HepG2 (cell line): ENCODE results near the gene NSUN2. TPM values are rescaled to one million over a fixed set of nuclear protein-coding genes. Genes with fewer than 3 reads are reported as not detected.
A peak's percentile ranks its signal among the peaks of the same experiment; 100 is the strongest.

Experiments used
- ATAC-seq: fragments of 200-7000 bp; cut with Tn5 transposase; 3 replicates; pipeline ENCODE4 v1.9.1; 2020; ENCODE audit warnings: mild to moderate bottlenecking, moderate library complexity
- BruUV-seq: library from RNA; stranded (reverse); fragments of 400-500 nt; replicated peaks from 2 replicates; lab custom pipeline; 2021; lab: Mats Ljungman, UMichigan
- CTCF ChIA-PET: fragments of 300-600 bp; formaldehyde crosslinking; extraction: SDS; loops from one replicate; lab custom pipeline; 2021; ENCODE audit warnings: low total read pairs, inconsistent platforms, low intra/inter-chr PET ratio; lab: Yijun Ruan, JAX
- POLR2A ChIA-PET: fragments of 350-600 bp; sonication (Branson Sonifier 250); formaldehyde crosslinking; loops from one replicate; lab custom pipeline; 2020; ENCODE audit warnings: antibody characterized with exemption, inconsistent platforms; lab: Yijun Ruan, JAX
- DNase-seq: peaks from one replicate; pipeline ENCODE4 v3.0.0-alpha.2; 2015; ENCODE audit warnings: low spot score
- FAIRE-seq: peaks from 3 replicates; lab custom pipeline; 2011; peaks lifted over from hg19 to GRCh38; lab: Jason Lieb, UNC
- H2AFZ ChIP-seq: one replicate; pipeline ENCODE4 v1.6.1; 2011; ENCODE audit warnings: low read length, inconsistent platforms
- H3K27ac ChIP-seq: fragments of 300-600 bp; 3 replicates; pipeline ENCODE4 v1.8.0; 2011; ENCODE audit warnings: mixed run types, mild to moderate bottlenecking, mixed read lengths, low read length, inconsistent platforms; ENCODE audit not compliant: insufficient read depth; ENCODE audit errors: extremely low read length
- H3K27me3 ChIP-seq, 2 experiments: fragments of 200-600 bp in 1 of 2; 2 replicates in 1 of 2; 3 replicates in 1 of 2; pipeline versions ENCODE4 v1.6.0 to v1.8.0; 2011; ENCODE audit warnings: low read length in 2 of 2, mild to moderate bottlenecking in 2 of 2, moderate library complexity in 2 of 2, inconsistent platforms in 1 of 2; ENCODE audit not compliant: insufficient read depth in 2 of 2, control insufficient read depth in 1 of 2
- H3K36me3 ChIP-seq, 2 experiments: fragments of 200-600 bp in 1 of 2; replicated peaks in 1 of 2; 2 replicates in 1 of 2; 3 replicates in 1 of 2; pipeline versions ENCODE4 v1.5.1 to v1.8.0; 2011; ENCODE audit warnings: low read length in 2 of 2, inconsistent platforms in 1 of 2; ENCODE audit not compliant: insufficient read depth in 2 of 2, control insufficient read depth in 1 of 2
- H3K4me1 ChIP-seq: 2 replicates; pipeline ENCODE4 v1.5.1; 2012; ENCODE audit warnings: low read length, inconsistent platforms; ENCODE audit not compliant: insufficient read depth
- H3K4me2 ChIP-seq: 2 replicates; pipeline ENCODE4 v1.6.0; 2011; ENCODE audit warnings: low read depth, low read length, inconsistent platforms
- H3K4me3 ChIP-seq, 3 experiments: fragments of 200-600 bp in 1 of 3; sonication (generic), shearing (Covaris generic) in 1 of 3; replicated peaks in 1 of 3; 2 replicates each; pipeline ENCODE4 v1.5.1; 2011 to 2016; ENCODE audit warnings: low read length in 3 of 3, inconsistent platforms in 2 of 3, low read depth in 2 of 3, mild to moderate bottlenecking in 2 of 3, control low read depth in 1 of 3, mixed read lengths in 1 of 3; ENCODE audit not compliant: insufficient read depth in 1 of 3
- H3K79me2 ChIP-seq: one replicate; pipeline ENCODE4 v1.6.1; 2011; ENCODE audit warnings: low read length, inconsistent platforms; ENCODE audit not compliant: insufficient read depth
- H3K9ac ChIP-seq: 2 replicates; pipeline ENCODE4 v1.6.0; 2011; ENCODE audit warnings: mild to moderate bottlenecking, low read depth, low read length, inconsistent platforms; ENCODE audit not compliant: insufficient read depth
- H3K9me3 ChIP-seq: 2 replicates; pipeline ENCODE4 v1.5.1; 2012; ENCODE audit warnings: mild to moderate bottlenecking, low read length
- H4K20me1 ChIP-seq: 2 replicates; pipeline ENCODE4 v1.6.0; 2011; ENCODE audit warnings: inconsistent platforms, mild to moderate bottlenecking, low read length, moderate library complexity; ENCODE audit not compliant: insufficient read depth
- GRHL1 ChIP-seq: sonication (generic); formaldehyde crosslinking; conservative IDR thresholded peaks from 2 replicates; pipeline ENCODE4 v1.8.0; 2022; ENCODE audit warnings: missing genetic modification reagents
- NR2F6 ChIP-seq, 2 experiments: IDR thresholded peaks; 2 replicates each; pipeline ENCODE4 v1.6.1; 2016; ENCODE audit warnings: antibody characterized with exemption in 1 of 2, mild to moderate bottlenecking in 1 of 2
- POLR2AphosphoS2 ChIP-seq: IDR thresholded peaks from 2 replicates; pipeline ENCODE4 v1.6.1; 2011; ENCODE audit warnings: low read depth, low read length, improper control_type of control experiment
- ZEB1 ChIP-seq: IDR thresholded peaks from 2 replicates; pipeline ENCODE4 v1.6.1; 2012; ENCODE audit warnings: mild to moderate bottlenecking, low read depth, inconsistent platforms; ENCODE audit not compliant: insufficient replicate concordance
- WGBS: methylation state at CpG from one replicate; pipeline ENCODE4 v1.1.6; 2017; ENCODE audit warnings: low lambda C conversion rate; 5-methylcytosine and 5-hydroxymethylcytosine counted together
- in situ Hi-C: cut with HindIII; loops from 2 replicates; pipeline ENCODE4 v1.10.0; 2017; ENCODE audit warnings: low pct_unique_long_range_greater_than_20kb; ENCODE audit not compliant: extremely low pct_ligation_motif_present
- intact Hi-C: fragments of 100-400 bp; cut with micrococcal nuclease; formaldehyde crosslinking; loops from one replicate; pipeline ENCODE4 v1.10.0; 2022; ENCODE audit not compliant: unreplicated experiment
- polyA plus RNA-seq, 8 experiments: library from polyadenylated mRNA; depleted of rRNA in 3 of 8; stranded (reverse) in 7 of 8; unstranded in 1 of 8; fragments of >200 nt; fragmentation: Illumina TruSeq in 4 of 8; extraction: Trizol in 4 of 8; gene quantifications; 2 replicates each; pipeline versions ENCODE4 v1.2.1 to v1.2.3, GENCODE V29; 2011 to 2016; ENCODE audit warnings: low read depth in 4 of 8, missing spikeins in 1 of 8, mixed read lengths in 1 of 8; ENCODE audit not compliant: insufficient read depth in 1 of 8
- total RNA-seq, 5 experiments: library from RNA; depleted of rRNA; stranded (reverse); fragments of >200 nt; fragmentation: Illumina TruSeq; extraction: Trizol; gene quantifications; 2 replicates each; pipeline ENCODE4 v1.2.3, GENCODE V29; 2016; ENCODE audit warnings: low read depth in 1 of 5
- TF ChIP-seq, protein P1 (sequence below): sonication (generic); formaldehyde crosslinking; IDR thresholded peaks from 2 replicates; pipeline ENCODE4 v1.5.0; 2020; ENCODE audit warnings: mild to moderate bottlenecking, missing genetic modification reagents, moderate library complexity

The NSUN2 gene
- total and polyA plus RNA-seq, 2 of the 13 experiments (the other 11 are each of a cell fraction or from before 2014, with no cell fraction given): 51.7 to 69.1 TPM

- in situ Hi-C loops: no loop called here
- FAIRE-seq (no peak), ATAC-seq (no peak), DNase-seq (no peak)
- TF ChIP-seq GRHL1 (CRISPR knock-in tag): no peak
- TF ChIP-seq NR2F6 (IDR thresholded peaks at IDR 0.05): no peak
- TF ChIP-seq NR2F6 (CRISPR knock-in tag; IDR thresholded peaks at IDR 0.05): no peak
- TF ChIP-seq, protein P1, sequence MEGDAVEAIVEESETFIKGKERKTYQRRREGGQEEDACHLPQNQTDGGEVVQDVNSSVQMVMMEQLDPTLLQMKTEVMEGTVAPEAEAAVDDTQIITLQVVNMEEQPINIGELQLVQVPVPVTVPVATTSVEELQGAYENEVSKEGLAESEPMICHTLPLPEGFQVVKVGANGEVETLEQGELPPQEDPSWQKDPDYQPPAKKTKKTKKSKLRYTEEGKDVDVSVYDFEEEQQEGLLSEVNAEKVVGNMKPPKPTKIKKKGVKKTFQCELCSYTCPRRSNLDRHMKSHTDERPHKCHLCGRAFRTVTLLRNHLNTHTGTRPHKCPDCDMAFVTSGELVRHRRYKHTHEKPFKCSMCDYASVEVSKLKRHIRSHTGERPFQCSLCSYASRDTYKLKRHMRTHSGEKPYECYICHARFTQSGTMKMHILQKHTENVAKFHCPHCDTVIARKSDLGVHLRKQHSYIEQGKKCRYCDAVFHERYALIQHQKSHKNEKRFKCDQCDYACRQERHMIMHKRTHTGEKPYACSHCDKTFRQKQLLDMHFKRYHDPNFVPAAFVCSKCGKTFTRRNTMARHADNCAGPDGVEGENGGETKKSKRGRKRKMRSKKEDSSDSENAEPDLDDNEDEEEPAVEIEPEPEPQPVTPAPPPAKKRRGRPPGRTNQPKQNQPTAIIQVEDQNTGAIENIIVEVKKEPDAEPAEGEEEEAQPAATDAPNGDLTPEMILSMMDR (CRISPR knock-in tag): no peak
- TF ChIP-seq POLR2AphosphoS2: 0 out of 2 replicates have a peak, but pooled peaks have one; percentile 63
- TF ChIP-seq ZEB1: no peak
- Histone ChIP-seq H3K4me3 (no peak overlapping the region), H3K4me1 (no peaks in the 10 kb centered on the region), H3K27ac (no peak overlapping the region), H3K9ac (no peak overlapping the region), H3K27me3 (no peaks in the 10 kb centered on the region), H3K79me2 (no peaks in the 10 kb centered on the region), H2AFZ (no peak overlapping the region), H3K4me2 (no peak overlapping the region), H3K9me3 (no peaks in the 10 kb centered on the region), H3K36me3 (peaks cover 21 to 50% of the 10 kb centered on the region in 2 experiments), H4K20me1 (no peaks in the 10 kb centered on the region)
- no TSS peak for BruUV-seq
- over 99% methylated on average over 14 of the region's 14 CpGs for WGBS
- intact Hi-C loops: no loop called here
- ChIA-PET POLR2A (no interaction called here), CTCF (no interaction called here)
These were observed 34.4 kb downstream of the NSUN2 start for GRCh38 chr5:6598351-6598900.
